H9 (cell line): Measurements from ENCODE around the gene ZDHHC11. TPM values are rescaled to one million over a fixed set of nuclear protein-coding genes. Genes with fewer than 3 reads are reported as not detected.

Experiments used
- DNase-seq: peaks from one replicate; pipeline ENCODE4 v3.0.0-alpha.2; 2017
- H2AFZ ChIP-seq: one replicate; pipeline ENCODE4 v1.6.1; 2013; ENCODE audit warnings: mild to moderate bottlenecking, low read length, control low read depth, moderate library complexity
- H2AK5ac ChIP-seq: 2 replicates; pipeline ENCODE4 v1.6.1; 2013; ENCODE audit warnings: low read length, control low read depth, mixed read lengths; ENCODE audit not compliant: insufficient read length
- H2BK120ac ChIP-seq: one replicate; pipeline ENCODE4 v1.6.1; 2013; ENCODE audit warnings: low read depth, mild to moderate bottlenecking, low read length, control low read depth, inconsistent platforms; ENCODE audit not compliant: poor library complexity, severe bottlenecking
- H2BK12ac ChIP-seq: 2 replicates; pipeline ENCODE4 v1.6.1; 2013; ENCODE audit warnings: low read length, control low read depth, mixed read lengths, low read depth; ENCODE audit not compliant: insufficient read length
- H2BK15ac ChIP-seq: 2 replicates; pipeline ENCODE4 v1.6.1; 2013; ENCODE audit warnings: low read depth, low read length, control low read depth
- H2BK20ac ChIP-seq: one replicate; pipeline ENCODE4 v1.6.1; 2013; ENCODE audit warnings: low read depth, mild to moderate bottlenecking, low read length, control low read depth, inconsistent platforms; ENCODE audit not compliant: poor library complexity, severe bottlenecking
- H2BK5ac ChIP-seq: 2 replicates; pipeline ENCODE4 v1.6.1; 2013; ENCODE audit warnings: low read length, control low read depth, mixed read lengths; ENCODE audit not compliant: insufficient read length
- H3K14ac ChIP-seq: 2 replicates; pipeline ENCODE4 v1.6.1; 2013; ENCODE audit warnings: low read length, control low read depth; ENCODE audit not compliant: insufficient read depth
- H3K18ac ChIP-seq: 2 replicates; pipeline ENCODE4 v1.6.1; 2013; ENCODE audit warnings: low read depth, mild to moderate bottlenecking, mixed read lengths, low read length, control low read depth; ENCODE audit not compliant: insufficient read length
- H3K23ac ChIP-seq: 2 replicates; pipeline ENCODE4 v1.6.1; 2013; ENCODE audit warnings: low read length, control low read depth, mixed read lengths, low read depth; ENCODE audit not compliant: insufficient read length
- H3K23me2 ChIP-seq: 2 replicates; pipeline ENCODE4 v1.6.1; 2013; ENCODE audit warnings: low read depth, mild to moderate bottlenecking, mixed read lengths, low read length, control low read depth; ENCODE audit not compliant: insufficient read length, poor library complexity, severe bottlenecking
- H3K27ac ChIP-seq: 2 replicates; pipeline ENCODE4 v1.5.1; 2013; ENCODE audit warnings: low read length, control low read depth, mixed read lengths, low read depth; ENCODE audit not compliant: insufficient read length
- H3K27me3 ChIP-seq: 2 replicates; pipeline ENCODE4 v1.6.1; 2013; ENCODE audit warnings: low read length, control low read depth, inconsistent platforms; ENCODE audit not compliant: insufficient read depth
- H3K4ac ChIP-seq: 2 replicates; pipeline ENCODE4 v1.6.1; 2013; ENCODE audit warnings: low read depth, mild to moderate bottlenecking, control low read depth, inconsistent platforms, low read length, moderate library complexity
- H3K4me1 ChIP-seq: 2 replicates; pipeline ENCODE4 v1.6.1; 2013; ENCODE audit warnings: low read length, control low read depth, inconsistent platforms; ENCODE audit not compliant: insufficient read depth
- H3K4me2 ChIP-seq: 2 replicates; pipeline ENCODE4 v1.6.1; 2013; ENCODE audit warnings: low read length, control low read depth, mixed read lengths; ENCODE audit not compliant: insufficient read length, insufficient read depth
- H3K56ac ChIP-seq: 2 replicates; pipeline ENCODE4 v1.6.1; 2013; ENCODE audit warnings: low read depth, mild to moderate bottlenecking, mixed read lengths, low read length, control low read depth; ENCODE audit not compliant: insufficient read length
- H3K79me1 ChIP-seq: 2 replicates; pipeline ENCODE4 v1.6.1; 2013; ENCODE audit warnings: low read depth, mild to moderate bottlenecking, moderate library complexity, low read length, control low read depth, inconsistent platforms; ENCODE audit not compliant: insufficient read depth, poor library complexity, severe bottlenecking
- H3K79me2 ChIP-seq: 2 replicates; pipeline ENCODE4 v1.6.1; 2013; ENCODE audit warnings: low read length, control low read depth, inconsistent platforms; ENCODE audit not compliant: insufficient read depth
- H3K9ac ChIP-seq: 2 replicates; pipeline ENCODE4 v1.6.1; 2013; ENCODE audit warnings: low read length, control low read depth, mixed read lengths; ENCODE audit not compliant: insufficient read length; ENCODE audit errors: extremely low read depth
- H3K9me3 ChIP-seq: one replicate; pipeline ENCODE4 v1.6.1; 2013; ENCODE audit warnings: low read depth, low read length, inconsistent platforms; ENCODE audit not compliant: control insufficient read depth
- H3T11ph ChIP-seq: one replicate; pipeline ENCODE4 v1.6.1; 2013; ENCODE audit warnings: mild to moderate bottlenecking, low read length, control low read depth, inconsistent platforms
- H4K20me1 ChIP-seq: one replicate; pipeline ENCODE4 v1.6.1; 2013; ENCODE audit not compliant: control insufficient read depth, insufficient read length, insufficient read depth
- H4K5ac ChIP-seq: 2 replicates; pipeline ENCODE4 v1.6.1; 2013; ENCODE audit warnings: low read depth, mild to moderate bottlenecking, mixed read lengths, low read length, control low read depth; ENCODE audit not compliant: insufficient read length
- H4K8ac ChIP-seq: replicated peaks from 2 replicates; pipeline ENCODE4 v1.6.1; 2013; ENCODE audit warnings: low read length, control low read depth, mixed read lengths, low read depth; ENCODE audit not compliant: insufficient read length
- H4K91ac ChIP-seq: 2 replicates; pipeline ENCODE4 v1.6.1; 2013; ENCODE audit warnings: low read depth, mild to moderate bottlenecking, moderate library complexity, mixed read lengths, low read length, control low read depth; ENCODE audit not compliant: insufficient read length
- H3K27ac Mint-ChIP-seq, 3 experiments: 2 replicates in 2 of 3; 3 replicates in 1 of 3; pipeline ENCODE4 v1.8.0; 2020 to 2021; ENCODE audit warnings: mixed read lengths in 3 of 3, mild to moderate bottlenecking in 1 of 3, moderate library complexity in 1 of 3
- H3K27me3 Mint-ChIP-seq: 2 replicates; pipeline ENCODE4 v1.8.0; 2021; ENCODE audit warnings: low read depth, mild to moderate bottlenecking, moderate library complexity, mixed read lengths
- H3K36me3 Mint-ChIP-seq, 3 experiments: 2 replicates in 2 of 3; 3 replicates in 1 of 3; pipeline ENCODE4 v1.8.0; 2020 to 2021; ENCODE audit warnings: low read depth in 3 of 3, mixed read lengths in 3 of 3; ENCODE audit not compliant: insufficient read depth in 1 of 3
- H3K4me1 Mint-ChIP-seq, 2 experiments: 2 replicates each; pipeline ENCODE4 v1.8.0; 2020; ENCODE audit warnings: mixed read lengths in 2 of 2
- H3K4me3 Mint-ChIP-seq, 2 experiments: 2 replicates in 1 of 2; 3 replicates in 1 of 2; pipeline ENCODE4 v1.8.0; 2020 to 2021; ENCODE audit warnings: mild to moderate bottlenecking in 2 of 2, mixed read lengths in 2 of 2, moderate library complexity in 1 of 2
- H3K9me3 Mint-ChIP-seq, 2 experiments: 2 replicates in 1 of 2; 3 replicates in 1 of 2; pipeline ENCODE4 v1.8.0; 2020; ENCODE audit warnings: mild to moderate bottlenecking in 2 of 2, mixed read lengths in 2 of 2, moderate library complexity in 1 of 2
- WGBS: extraction: QIAGEN DNeasy Blood & Tissue Kit; methylation state at CpG from one replicate; pipeline ENCODE4 v1.1.7; 2013; ENCODE audit warnings: missing lambda C conversion rate, low lambda C conversion rate, mixed read lengths; ENCODE audit not compliant: insufficient read length; ENCODE audit errors: extremely low coverage; 5-methylcytosine and 5-hydroxymethylcytosine counted together
- total RNA-seq: library from RNA; stranded (reverse); gene quantifications from 2 replicates; pipeline ENCODE4 v1.2.1, GENCODE V29; 2021
- TF ChIP-seq, protein P1 (sequence below): fragments of 200-600 bp; sonication (generic); conservative IDR thresholded peaks from 3 replicates; pipeline ENCODE4 v1.8.0; 2021; ENCODE audit warnings: antibody characterized with exemption, mild to moderate bottlenecking

The ZDHHC11 gene
- total RNA-seq, 1 experiment from 2014 or later, result 37.6 TPM

DNA sequence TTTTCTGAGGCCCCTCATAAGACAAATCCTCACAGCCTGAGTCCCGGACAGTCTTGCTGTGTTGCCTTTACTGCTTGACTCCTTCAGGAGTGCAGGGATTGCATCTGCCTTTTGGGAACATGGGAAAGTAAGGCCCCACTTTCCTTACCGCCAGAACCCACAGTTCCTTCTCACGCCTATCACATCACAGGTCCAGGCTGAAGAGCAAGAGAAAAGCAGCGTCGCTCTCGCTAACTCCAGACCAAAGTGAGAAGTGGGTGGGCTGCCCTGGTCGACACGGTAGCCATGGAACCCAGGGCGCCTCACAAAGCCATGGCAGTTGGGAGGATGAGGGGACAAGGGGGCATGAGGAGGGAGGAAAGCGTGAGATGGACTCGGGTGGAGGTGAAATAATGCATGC is 7.9 kb upstream of the ZDHHC11 start:
- no peak overlapping the region for H3K27ac ChIP-seq
- no peak overlapping the region for H2BK120ac ChIP-seq
- no peak overlapping the region for H2AK5ac ChIP-seq
- Mint-ChIP-seq H3K9me3 (no peaks in the 10 kb centered on the region), H3K27ac (peak overlapping the region in 2 of 3 experiments; percentile 46; a peak in 2 of 7 replicates), H3K4me3 (no peak overlapping the region), H3K36me3 (peaks cover 6 to 32% (median 9%) of the 10 kb centered on the region in 3 experiments), H3K4me1 (no peaks in the 10 kb centered on the region), H3K27me3 (no peaks in the 10 kb centered on the region; the same call in 1 of the 2 replicates)
- no peaks in the 10 kb centered on the region for H3K79me1 ChIP-seq
- no peak overlapping the region for H3K18ac ChIP-seq
- TF ChIP-seq, protein P1, sequence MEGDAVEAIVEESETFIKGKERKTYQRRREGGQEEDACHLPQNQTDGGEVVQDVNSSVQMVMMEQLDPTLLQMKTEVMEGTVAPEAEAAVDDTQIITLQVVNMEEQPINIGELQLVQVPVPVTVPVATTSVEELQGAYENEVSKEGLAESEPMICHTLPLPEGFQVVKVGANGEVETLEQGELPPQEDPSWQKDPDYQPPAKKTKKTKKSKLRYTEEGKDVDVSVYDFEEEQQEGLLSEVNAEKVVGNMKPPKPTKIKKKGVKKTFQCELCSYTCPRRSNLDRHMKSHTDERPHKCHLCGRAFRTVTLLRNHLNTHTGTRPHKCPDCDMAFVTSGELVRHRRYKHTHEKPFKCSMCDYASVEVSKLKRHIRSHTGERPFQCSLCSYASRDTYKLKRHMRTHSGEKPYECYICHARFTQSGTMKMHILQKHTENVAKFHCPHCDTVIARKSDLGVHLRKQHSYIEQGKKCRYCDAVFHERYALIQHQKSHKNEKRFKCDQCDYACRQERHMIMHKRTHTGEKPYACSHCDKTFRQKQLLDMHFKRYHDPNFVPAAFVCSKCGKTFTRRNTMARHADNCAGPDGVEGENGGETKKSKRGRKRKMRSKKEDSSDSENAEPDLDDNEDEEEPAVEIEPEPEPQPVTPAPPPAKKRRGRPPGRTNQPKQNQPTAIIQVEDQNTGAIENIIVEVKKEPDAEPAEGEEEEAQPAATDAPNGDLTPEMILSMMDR, result no peak
- H3K4ac ChIP-seq, result no peak overlapping the region
- no CpG with 5 or more reads among the region's 11 CpGs for WGBS
- H3K79me2 ChIP-seq, result no peaks in the 10 kb centered on the region
- no peaks in the 10 kb centered on the region for H4K20me1 ChIP-seq
- H2BK5ac ChIP-seq, result no peak overlapping the region
- no peak overlapping the region for H3K23ac ChIP-seq
- H3K23me2 ChIP-seq, result no peaks in the 10 kb centered on the region
- H3K4me2 ChIP-seq, result no peak overlapping the region
- H3K4me1 ChIP-seq, result no peaks in the 10 kb centered on the region
- H2AFZ ChIP-seq, result no peak overlapping the region
- H3T11ph ChIP-seq, result no peak overlapping the region
- H2BK15ac ChIP-seq, result no peak overlapping the region
- no peak overlapping the region for H4K91ac ChIP-seq
- no peaks in the 10 kb centered on the region for H3K9me3 ChIP-seq
- H3K14ac ChIP-seq, result no peak overlapping the region
- H4K8ac ChIP-seq, result no peak overlapping the region
- H2BK20ac ChIP-seq, result no peak overlapping the region
- DNase-seq, result no peak
- H3K27me3 ChIP-seq, result no peaks in the 10 kb centered on the region
- H3K9ac ChIP-seq, result no peak overlapping the region
- no peak overlapping the region for H2BK12ac ChIP-seq
- no peak overlapping the region for H4K5ac ChIP-seq
- H3K56ac ChIP-seq, result no peak overlapping the region
